GM23338 (cell line): ENCODE measurements around the gene RNF17. TPM values are rescaled to one million over a fixed set of nuclear protein-coding genes. Genes with fewer than 3 reads are reported as not detected.

ENCODE experiments used
- ATAC-seq: fragments of 200-7000 bp; cut with Tn5 transposase; 3 replicates; pipeline ENCODE4 v1.9.1; 2020
- DNase-seq: peaks from one replicate; pipeline ENCODE4 v3.0.0-alpha.2; 2015; ENCODE audit warnings: low spot score
- H2AFZ ChIP-seq: fragments of 200-600 bp; sonication (generic); 2 replicates; pipeline ENCODE4 v1.8.0; 2016; ENCODE audit warnings: antibody characterized with exemption, mild to moderate bottlenecking, moderate library complexity
- H3F3A ChIP-seq: fragments of 200-600 bp; sonication (generic); replicated peaks from 2 replicates; pipeline ENCODE4 v1.8.0; 2017; ENCODE audit warnings: antibody characterized with exemption, mixed run types, low read depth
- H3K27ac ChIP-seq: fragments of 200-600 bp; sonication (generic); 2 replicates; pipeline ENCODE4 v1.6.1; 2016; ENCODE audit warnings: low read depth
- H3K27me3 ChIP-seq: fragments of 200-600 bp; sonication (generic); 2 replicates; pipeline ENCODE4 v1.8.0; 2016; ENCODE audit warnings: mild to moderate bottlenecking, mixed run types, moderate library complexity; ENCODE audit not compliant: insufficient read depth
- H3K36me3 ChIP-seq: fragments of 200-600 bp; sonication (generic); 2 replicates; pipeline ENCODE4 v1.8.0; 2016; ENCODE audit warnings: mild to moderate bottlenecking; ENCODE audit not compliant: insufficient read depth
- H3K4me1 ChIP-seq: fragments of 200-600 bp; sonication (generic); 2 replicates; pipeline ENCODE4 v1.8.0; 2016; ENCODE audit warnings: mild to moderate bottlenecking, moderate library complexity; ENCODE audit not compliant: insufficient read depth
- H3K4me2 ChIP-seq: fragments of 200-600 bp; sonication (generic); 2 replicates; pipeline ENCODE4 v1.7.1; 2017; ENCODE audit warnings: mixed run types
- H3K4me3 ChIP-seq: fragments of 200-600 bp; sonication (generic); 2 replicates; pipeline ENCODE4 v1.6.1; 2016; ENCODE audit warnings: mixed run types
- H3K79me2 ChIP-seq: fragments of 200-600 bp; sonication (generic); replicated peaks from 2 replicates; pipeline ENCODE4 v1.8.0; 2017; ENCODE audit warnings: mild to moderate bottlenecking; ENCODE audit not compliant: insufficient read depth
- H3K9me2 ChIP-seq: fragments of 200-600 bp; sonication (generic); 2 replicates; pipeline ENCODE4 v1.8.0; 2017; ENCODE audit not compliant: insufficient read depth
- H4K20me1 ChIP-seq: fragments of 200-600 bp; sonication (generic); replicated peaks from 2 replicates; pipeline ENCODE4 v1.8.0; 2017; ENCODE audit warnings: mild to moderate bottlenecking; ENCODE audit not compliant: insufficient read depth
- H3K27ac Mint-ChIP-seq: 2 replicates; pipeline ENCODE4 v1.8.0; 2020; ENCODE audit warnings: inconsistent platforms, mild to moderate bottlenecking, moderate library complexity, mixed read lengths
- H3K27me3 Mint-ChIP-seq: 3 replicates; pipeline ENCODE4 v1.8.0; 2022; ENCODE audit warnings: low read depth, mild to moderate bottlenecking, moderate library complexity, mixed read lengths, inconsistent platforms; ENCODE audit not compliant: insufficient read depth, poor library complexity
- H3K36me3 Mint-ChIP-seq: 3 replicates; pipeline ENCODE4 v1.8.0; 2021; ENCODE audit warnings: low read depth, mild to moderate bottlenecking, inconsistent platforms, moderate library complexity, mixed read lengths
- H3K4me1 Mint-ChIP-seq: 3 replicates; pipeline ENCODE4 v1.8.0; 2020; ENCODE audit warnings: mild to moderate bottlenecking, inconsistent platforms, mixed read lengths
- H3K4me3 Mint-ChIP-seq: 3 replicates; pipeline ENCODE4 v1.8.0; 2021; ENCODE audit warnings: moderate library complexity, mild to moderate bottlenecking, inconsistent platforms, mixed read lengths
- H3K9me3 Mint-ChIP-seq: 3 replicates; pipeline ENCODE4 v1.8.0; 2020; ENCODE audit warnings: moderate library complexity, mild to moderate bottlenecking, inconsistent platforms, mixed read lengths
- CREB1 ChIP-seq: fragments of 250-450 bp; sonication (Bioruptor Pico); IDR thresholded peaks from 2 replicates; pipeline ENCODE4 v1.5.0; 2020; ENCODE audit warnings: low read depth, mild to moderate bottlenecking, moderate library complexity
- EZH2 ChIP-seq: fragments of 200-600 bp; sonication (generic); IDR thresholded peaks from one replicate; pipeline ENCODE4 v1.8.0; 2017; ENCODE audit warnings: antibody characterized with exemption, mild to moderate bottlenecking, low read depth; ENCODE audit not compliant: unreplicated experiment
- EZH2phosphoT487 ChIP-seq: fragments of 200-600 bp; sonication (generic); IDR thresholded peaks from one replicate; pipeline ENCODE4 v1.8.1; 2018; ENCODE audit warnings: antibody characterized with exemption; ENCODE audit not compliant: unreplicated experiment
- JUNB ChIP-seq: IDR thresholded peaks from one replicate; pipeline ENCODE4 v1.6.1; 2016; ENCODE audit warnings: antibody characterized with exemption; ENCODE audit not compliant: unreplicated experiment
- NANOG ChIP-seq: IDR thresholded peaks from 2 replicates; pipeline ENCODE4 v1.6.1; 2016; ENCODE audit warnings: antibody characterized with exemption, borderline replicate concordance
- POLR2AphosphoS5 ChIP-seq: IDR thresholded peaks from 2 replicates; pipeline ENCODE4 v1.6.1; 2016; ENCODE audit warnings: antibody characterized with exemption, low read depth
- STAT1 ChIP-seq: IDR thresholded peaks from one replicate; pipeline ENCODE4 v1.6.1; 2016; ENCODE audit warnings: antibody characterized with exemption; ENCODE audit not compliant: unreplicated experiment
- ZNF114 ChIP-seq: fragments of 250-450 bp; sonication (Bioruptor Pico); IDR thresholded peaks from 2 replicates; pipeline ENCODE4 v1.5.0; 2020; ENCODE audit warnings: mild to moderate bottlenecking, moderate library complexity
- ZNF331 ChIP-seq: fragments of 250-450 bp; sonication (Bioruptor Pico); IDR thresholded peaks from 2 replicates; pipeline ENCODE4 v1.5.0; 2020; ENCODE audit warnings: low read depth, mild to moderate bottlenecking, moderate library complexity
- polyA plus RNA-seq: library from polyadenylated mRNA; unstranded; fragments of >200 nt; fragmentation: Nextera tagmentation; extraction: Ambion mirVana; gene quantifications from 2 replicates; pipeline ENCODE4 v1.2.1, GENCODE V29; 2016
- total RNA-seq: library from RNA; depleted of rRNA; stranded (reverse); fragments of >200 nt; shearing (Covaris generic); gene quantifications from 2 replicates; pipeline ENCODE4 v1.2.3, GENCODE V29; 2014
- TF ChIP-seq, protein P1 (sequence below): fragments of 250-450 bp; sonication (Bioruptor Pico); IDR thresholded peaks from 2 replicates; pipeline ENCODE4 v1.5.0; 2020; ENCODE audit warnings: mild to moderate bottlenecking, moderate library complexity
- TF ChIP-seq, protein P2 (sequence below): IDR thresholded peaks from one replicate; pipeline ENCODE4 v1.6.1; 2018; ENCODE audit warnings: antibody characterized with exemption; ENCODE audit not compliant: unreplicated experiment
- TF ChIP-seq, protein P3 (sequence below), 2 experiments: fragments of 200-600 bp in 1 of 2; sonication (generic) in 1 of 2; conservative IDR thresholded peaks; 2 replicates each; pipeline versions ENCODE4 v1.5.1 to v1.6.1; 2016 to 2017; ENCODE audit warnings: antibody characterized with exemption in 2 of 2, low read depth in 2 of 2, mild to moderate bottlenecking in 2 of 2, moderate library complexity in 1 of 2
- TF ChIP-seq, protein P4 (sequence below): IDR thresholded peaks from 2 replicates; pipeline ENCODE4 v1.6.1; 2016; ENCODE audit warnings: antibody characterized with exemption

RNF17 gene
- total and polyA plus RNA-seq, 2 experiments from 2014 or later = 0.16 TPM; not detected in 1

DNA sequence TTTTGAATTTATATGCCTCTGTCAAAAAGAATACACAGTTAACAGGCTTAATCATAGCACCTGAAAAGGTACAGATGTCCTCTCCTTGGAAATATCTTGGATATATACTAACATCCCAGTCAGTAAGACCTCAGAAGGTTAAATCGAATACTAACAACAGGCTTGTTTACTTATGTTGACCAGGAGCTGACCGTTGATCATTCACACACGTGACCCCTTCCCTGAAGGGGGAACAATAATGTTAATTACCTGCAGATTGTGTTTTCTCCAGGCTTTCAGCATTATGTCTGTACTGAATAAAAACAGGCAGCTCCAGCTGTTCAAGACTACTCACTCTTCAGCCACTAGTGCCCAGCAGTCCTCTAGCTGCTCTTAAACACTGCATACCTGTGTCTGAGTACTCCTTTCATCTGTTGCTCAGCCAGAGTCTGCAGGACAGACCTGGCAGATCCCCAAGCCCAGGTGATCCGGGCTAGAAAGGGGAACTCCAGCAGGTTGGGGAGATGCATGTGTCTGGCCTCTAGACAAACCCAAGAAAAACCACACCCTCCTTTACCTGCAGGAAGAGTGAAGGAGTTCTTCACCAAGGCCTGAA, 163.9 kb downstream of the RNF17 start:
- Mint-ChIP-seq H3K36me3 (no peaks in the 10 kb centered on the region), H3K4me1 (peaks cover 29% of the 10 kb centered on the region), H3K9me3 (no peaks in the 10 kb centered on the region; the same call in 2 of the 3 replicates), H3K27ac (no peak overlapping the region), H3K27me3 (peaks cover 9% of the 10 kb centered on the region), H3K4me3 (no peak overlapping the region)
- H3K36me3 ChIP-seq = no peaks in the 10 kb centered on the region
- H3K4me3 ChIP-seq = no peak overlapping the region
- no peak overlapping the region for H3K4me2 ChIP-seq
- no peak for DNase-seq
- no peaks in the 10 kb centered on the region for H3F3A ChIP-seq
- H3K27me3 ChIP-seq = peaks cover 17% of the 10 kb centered on the region; the same call in 1 of the 2 replicates
- no peak for ATAC-seq
- H3K4me1 ChIP-seq = peaks cover 9% of the 10 kb centered on the region; the same call in 1 of the 2 replicates
- no peaks in the 10 kb centered on the region for H3K9me2 ChIP-seq
- TF ChIP-seq ZNF331 (CRISPR knock-in tag) (no peak), EZH2phosphoT487 (no peak), ZNF114 (CRISPR knock-in tag) (no peak), CREB1 (CRISPR knock-in tag) (no peak), STAT1 (no peak), NANOG (no peak), POLR2AphosphoS5 (no peak), EZH2 (no peak), JUNB (no peak)
- TF ChIP-seq, protein P1, sequence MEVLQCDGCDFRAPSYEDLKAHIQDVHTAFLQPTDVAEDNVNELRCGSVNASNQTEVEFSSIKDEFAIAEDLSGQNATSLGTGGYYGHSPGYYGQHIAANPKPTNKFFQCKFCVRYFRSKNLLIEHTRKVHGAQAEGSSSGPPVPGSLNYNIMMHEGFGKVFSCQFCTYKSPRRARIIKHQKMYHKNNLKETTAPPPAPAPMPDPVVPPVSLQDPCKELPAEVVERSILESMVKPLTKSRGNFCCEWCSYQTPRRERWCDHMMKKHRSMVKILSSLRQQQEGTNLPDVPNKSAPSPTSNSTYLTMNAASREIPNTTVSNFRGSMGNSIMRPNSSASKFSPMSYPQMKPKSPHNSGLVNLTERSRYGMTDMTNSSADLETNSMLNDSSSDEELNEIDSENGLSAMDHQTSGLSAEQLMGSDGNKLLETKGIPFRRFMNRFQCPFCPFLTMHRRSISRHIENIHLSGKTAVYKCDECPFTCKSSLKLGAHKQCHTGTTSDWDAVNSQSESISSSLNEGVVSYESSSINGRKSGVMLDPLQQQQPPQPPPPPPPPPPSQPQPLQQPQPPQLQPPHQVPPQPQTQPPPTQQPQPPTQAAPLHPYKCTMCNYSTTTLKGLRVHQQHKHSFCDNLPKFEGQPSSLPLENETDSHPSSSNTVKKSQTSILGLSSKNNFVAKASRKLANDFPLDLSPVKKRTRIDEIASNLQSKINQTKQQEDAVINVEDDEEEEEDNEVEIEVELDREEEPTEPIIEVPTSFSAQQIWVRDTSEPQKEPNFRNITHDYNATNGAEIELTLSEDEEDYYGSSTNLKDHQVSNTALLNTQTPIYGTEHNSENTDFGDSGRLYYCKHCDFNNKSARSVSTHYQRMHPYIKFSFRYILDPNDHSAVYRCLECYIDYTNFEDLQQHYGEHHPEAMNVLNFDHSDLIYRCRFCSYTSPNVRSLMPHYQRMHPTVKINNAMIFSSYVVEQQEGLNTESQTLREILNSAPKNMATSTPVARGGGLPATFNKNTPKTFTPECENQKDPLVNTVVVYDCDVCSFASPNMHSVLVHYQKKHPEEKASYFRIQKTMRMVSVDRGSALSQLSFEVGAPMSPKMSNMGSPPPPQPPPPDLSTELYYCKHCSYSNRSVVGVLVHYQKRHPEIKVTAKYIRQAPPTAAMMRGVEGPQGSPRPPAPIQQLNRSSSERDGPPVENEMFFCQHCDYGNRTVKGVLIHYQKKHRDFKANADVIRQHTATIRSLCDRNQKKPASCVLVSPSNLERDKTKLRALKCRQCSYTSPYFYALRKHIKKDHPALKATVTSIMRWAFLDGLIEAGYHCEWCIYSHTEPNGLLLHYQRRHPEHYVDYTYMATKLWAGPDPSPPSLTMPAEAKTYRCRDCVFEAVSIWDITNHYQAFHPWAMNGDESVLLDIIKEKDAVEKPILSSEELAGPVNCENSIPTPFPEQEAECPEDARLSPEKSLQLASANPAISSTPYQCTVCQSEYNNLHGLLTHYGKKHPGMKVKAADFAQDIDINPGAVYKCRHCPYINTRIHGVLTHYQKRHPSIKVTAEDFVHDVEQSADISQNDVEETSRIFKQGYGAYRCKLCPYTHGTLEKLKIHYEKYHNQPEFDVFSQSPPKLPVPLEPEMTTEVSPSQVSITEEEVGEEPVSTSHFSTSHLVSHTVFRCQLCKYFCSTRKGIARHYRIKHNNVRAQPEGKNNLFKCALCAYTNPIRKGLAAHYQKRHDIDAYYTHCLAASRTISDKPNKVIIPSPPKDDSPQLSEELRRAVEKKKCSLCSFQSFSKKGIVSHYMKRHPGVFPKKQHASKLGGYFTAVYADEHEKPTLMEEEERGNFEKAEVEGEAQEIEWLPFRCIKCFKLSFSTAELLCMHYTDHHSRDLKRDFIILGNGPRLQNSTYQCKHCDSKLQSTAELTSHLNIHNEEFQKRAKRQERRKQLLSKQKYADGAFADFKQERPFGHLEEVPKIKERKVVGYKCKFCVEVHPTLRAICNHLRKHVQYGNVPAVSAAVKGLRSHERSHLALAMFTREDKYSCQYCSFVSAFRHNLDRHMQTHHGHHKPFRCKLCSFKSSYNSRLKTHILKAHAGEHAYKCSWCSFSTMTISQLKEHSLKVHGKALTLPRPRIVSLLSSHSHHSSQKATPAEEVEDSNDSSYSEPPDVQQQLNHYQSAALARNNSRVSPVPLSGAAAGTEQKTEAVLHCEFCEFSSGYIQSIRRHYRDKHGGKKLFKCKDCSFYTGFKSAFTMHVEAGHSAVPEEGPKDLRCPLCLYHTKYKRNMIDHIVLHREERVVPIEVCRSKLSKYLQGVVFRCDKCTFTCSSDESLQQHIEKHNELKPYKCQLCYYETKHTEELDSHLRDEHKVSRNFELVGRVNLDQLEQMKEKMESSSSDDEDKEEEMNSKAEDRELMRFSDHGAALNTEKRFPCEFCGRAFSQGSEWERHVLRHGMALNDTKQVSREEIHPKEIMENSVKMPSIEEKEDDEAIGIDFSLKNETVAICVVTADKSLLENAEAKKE (CRISPR knock-in tag) = no peak
- TF ChIP-seq, protein P2, sequence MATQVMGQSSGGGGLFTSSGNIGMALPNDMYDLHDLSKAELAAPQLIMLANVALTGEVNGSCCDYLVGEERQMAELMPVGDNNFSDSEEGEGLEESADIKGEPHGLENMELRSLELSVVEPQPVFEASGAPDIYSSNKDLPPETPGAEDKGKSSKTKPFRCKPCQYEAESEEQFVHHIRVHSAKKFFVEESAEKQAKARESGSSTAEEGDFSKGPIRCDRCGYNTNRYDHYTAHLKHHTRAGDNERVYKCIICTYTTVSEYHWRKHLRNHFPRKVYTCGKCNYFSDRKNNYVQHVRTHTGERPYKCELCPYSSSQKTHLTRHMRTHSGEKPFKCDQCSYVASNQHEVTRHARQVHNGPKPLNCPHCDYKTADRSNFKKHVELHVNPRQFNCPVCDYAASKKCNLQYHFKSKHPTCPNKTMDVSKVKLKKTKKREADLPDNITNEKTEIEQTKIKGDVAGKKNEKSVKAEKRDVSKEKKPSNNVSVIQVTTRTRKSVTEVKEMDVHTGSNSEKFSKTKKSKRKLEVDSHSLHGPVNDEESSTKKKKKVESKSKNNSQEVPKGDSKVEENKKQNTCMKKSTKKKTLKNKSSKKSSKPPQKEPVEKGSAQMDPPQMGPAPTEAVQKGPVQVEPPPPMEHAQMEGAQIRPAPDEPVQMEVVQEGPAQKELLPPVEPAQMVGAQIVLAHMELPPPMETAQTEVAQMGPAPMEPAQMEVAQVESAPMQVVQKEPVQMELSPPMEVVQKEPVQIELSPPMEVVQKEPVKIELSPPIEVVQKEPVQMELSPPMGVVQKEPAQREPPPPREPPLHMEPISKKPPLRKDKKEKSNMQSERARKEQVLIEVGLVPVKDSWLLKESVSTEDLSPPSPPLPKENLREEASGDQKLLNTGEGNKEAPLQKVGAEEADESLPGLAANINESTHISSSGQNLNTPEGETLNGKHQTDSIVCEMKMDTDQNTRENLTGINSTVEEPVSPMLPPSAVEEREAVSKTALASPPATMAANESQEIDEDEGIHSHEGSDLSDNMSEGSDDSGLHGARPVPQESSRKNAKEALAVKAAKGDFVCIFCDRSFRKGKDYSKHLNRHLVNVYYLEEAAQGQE = no peak
- TF ChIP-seq, protein P3, sequence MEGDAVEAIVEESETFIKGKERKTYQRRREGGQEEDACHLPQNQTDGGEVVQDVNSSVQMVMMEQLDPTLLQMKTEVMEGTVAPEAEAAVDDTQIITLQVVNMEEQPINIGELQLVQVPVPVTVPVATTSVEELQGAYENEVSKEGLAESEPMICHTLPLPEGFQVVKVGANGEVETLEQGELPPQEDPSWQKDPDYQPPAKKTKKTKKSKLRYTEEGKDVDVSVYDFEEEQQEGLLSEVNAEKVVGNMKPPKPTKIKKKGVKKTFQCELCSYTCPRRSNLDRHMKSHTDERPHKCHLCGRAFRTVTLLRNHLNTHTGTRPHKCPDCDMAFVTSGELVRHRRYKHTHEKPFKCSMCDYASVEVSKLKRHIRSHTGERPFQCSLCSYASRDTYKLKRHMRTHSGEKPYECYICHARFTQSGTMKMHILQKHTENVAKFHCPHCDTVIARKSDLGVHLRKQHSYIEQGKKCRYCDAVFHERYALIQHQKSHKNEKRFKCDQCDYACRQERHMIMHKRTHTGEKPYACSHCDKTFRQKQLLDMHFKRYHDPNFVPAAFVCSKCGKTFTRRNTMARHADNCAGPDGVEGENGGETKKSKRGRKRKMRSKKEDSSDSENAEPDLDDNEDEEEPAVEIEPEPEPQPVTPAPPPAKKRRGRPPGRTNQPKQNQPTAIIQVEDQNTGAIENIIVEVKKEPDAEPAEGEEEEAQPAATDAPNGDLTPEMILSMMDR (conservative IDR thresholded peaks at IDR 0.05; ENCODE audit: low read depth in 2 of 2) = no peak
- TF ChIP-seq, protein P4, sequence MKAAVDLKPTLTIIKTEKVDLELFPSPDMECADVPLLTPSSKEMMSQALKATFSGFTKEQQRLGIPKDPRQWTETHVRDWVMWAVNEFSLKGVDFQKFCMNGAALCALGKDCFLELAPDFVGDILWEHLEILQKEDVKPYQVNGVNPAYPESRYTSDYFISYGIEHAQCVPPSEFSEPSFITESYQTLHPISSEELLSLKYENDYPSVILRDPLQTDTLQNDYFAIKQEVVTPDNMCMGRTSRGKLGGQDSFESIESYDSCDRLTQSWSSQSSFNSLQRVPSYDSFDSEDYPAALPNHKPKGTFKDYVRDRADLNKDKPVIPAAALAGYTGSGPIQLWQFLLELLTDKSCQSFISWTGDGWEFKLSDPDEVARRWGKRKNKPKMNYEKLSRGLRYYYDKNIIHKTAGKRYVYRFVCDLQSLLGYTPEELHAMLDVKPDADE = no peak
- no peaks in the 10 kb centered on the region for H4K20me1 ChIP-seq
- no peak overlapping the region for H3K27ac ChIP-seq
- H2AFZ ChIP-seq = no peak overlapping the region; the same call in 1 of the 2 replicates
- H3K79me2 ChIP-seq = no peaks in the 10 kb centered on the region
